ENCODE measurements around the gene TNPO3.
A peak's percentile ranks its signal among the peaks of the same experiment; 100 is the strongest.

Gene TNPO3

DNA sequence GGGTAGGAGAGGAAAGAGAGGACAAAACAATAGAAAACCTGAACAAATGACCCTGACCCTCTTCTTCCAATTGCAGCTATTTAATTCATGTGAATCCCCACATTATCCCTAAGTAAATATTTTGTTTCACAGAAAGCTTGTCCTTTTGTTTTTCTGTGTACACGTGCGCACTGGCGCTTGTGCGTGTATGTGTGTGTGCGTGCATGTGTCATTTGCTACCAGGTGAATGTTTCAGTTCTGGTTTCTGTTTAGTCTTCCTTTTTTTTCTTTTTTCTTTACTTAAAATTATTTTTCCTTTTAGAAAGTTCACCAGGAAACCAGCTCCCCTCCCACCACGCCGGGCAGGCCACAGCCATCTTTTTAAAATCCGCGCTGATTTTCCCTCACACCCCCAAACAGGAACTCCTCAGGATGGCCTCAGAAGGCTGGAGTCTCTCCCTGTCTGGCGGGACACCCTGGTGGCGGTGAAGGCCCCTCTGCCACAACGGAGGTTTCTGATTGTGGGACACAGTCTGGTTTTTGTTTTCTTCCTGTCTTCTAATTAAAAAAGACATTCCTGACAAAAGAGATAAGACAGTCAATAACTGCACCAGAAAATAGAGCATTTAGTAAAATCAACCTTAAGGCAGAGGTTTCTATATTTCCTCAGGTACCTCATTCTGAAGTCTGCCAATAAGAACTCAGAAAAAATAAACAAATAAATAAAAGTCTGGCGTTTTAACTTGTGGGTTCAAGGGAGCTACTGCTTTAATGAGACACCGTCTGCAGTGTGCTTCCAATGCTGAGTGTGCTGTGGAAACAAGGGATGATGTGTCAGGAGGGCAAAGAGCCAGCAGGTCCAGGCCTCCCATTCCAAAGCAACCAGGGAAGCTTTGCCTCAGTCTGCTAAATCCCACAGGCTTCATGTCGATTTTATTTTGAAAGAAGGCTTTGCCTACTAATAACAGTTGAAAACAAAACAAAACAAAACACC, 99.8 kb downstream of the TNPO3 start:
- DNase-seq, result no peak

DNA sequence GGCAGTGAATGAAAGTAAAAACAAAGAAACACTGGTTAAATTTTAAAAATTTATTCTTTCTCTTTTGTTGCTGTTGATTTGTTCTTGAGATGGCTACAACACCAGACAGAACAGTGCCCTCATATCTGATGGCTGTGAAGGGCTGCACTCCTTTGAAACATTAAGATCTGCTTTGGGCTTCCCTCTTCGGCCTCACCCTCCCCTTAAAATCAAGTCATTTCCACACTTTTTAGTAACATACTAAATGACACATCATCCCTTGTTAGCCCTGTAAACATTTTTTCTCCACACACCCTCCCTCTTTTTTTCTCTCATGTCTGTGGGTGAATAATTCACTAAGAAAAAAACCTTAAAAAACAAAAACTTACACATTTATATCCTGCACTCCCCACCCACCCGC, 100.8 kb downstream of the TNPO3 start:
- DNase-seq, result no peak

DNA sequence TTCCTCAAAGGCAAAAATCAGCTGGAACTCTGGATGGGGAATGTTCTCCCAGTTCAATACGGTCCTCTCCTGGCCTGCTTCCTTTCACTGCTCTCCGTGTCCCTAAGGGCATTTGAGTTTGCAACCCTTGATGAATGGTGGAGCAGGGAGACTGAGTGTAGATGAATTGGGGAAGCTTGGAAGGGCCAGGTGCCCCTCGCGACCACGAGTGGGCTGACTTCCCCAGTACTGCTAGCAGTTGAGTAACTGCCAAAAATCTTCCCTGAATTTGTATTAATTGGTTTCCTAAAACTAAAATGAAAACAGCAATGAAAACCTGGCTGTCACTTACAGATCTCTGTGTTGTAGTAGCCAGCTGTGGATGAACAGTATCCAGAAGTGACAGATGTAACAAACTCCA, 103.6 kb downstream of the TNPO3 start:
- no peak for DNase-seq

DNA sequence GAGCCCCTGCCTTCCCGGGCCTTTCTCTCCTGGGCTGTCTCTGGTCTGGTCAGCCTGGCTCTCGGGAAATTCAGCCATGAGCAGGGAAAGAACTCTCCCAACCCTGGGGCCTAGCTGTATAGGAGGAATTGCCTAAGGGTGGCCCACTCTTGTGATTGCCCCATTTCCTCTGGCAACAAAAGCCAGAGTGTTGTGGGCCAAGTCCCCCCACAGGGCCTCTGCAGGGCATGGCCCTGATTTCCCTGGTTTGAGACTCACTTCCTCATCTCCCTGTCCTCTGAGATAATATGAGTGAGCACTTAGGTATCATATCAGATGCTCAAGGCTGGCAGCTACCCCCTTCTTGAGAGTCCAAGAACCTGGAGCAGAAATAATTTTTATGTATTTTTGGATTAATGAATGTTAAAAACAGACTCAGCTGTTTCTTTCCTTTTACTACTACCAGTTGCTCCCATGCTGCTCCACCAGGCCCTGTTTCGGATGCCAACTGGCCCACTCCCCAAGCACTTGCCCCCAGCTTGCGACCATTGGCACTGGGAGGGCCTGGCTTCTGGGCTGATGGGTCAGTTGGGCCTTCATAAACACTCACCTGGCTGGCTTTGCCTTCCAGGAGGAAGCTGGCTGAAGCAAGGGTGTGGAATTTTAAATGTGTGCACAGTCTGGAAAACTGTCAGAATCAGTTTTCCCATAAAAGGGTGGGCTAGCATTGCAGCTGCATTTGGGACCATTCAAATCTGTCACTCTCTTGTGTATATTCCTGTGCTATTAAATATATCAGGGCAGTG, 105.7 kb downstream of the TNPO3 start:
- no peak for DNase-seq

DNA sequence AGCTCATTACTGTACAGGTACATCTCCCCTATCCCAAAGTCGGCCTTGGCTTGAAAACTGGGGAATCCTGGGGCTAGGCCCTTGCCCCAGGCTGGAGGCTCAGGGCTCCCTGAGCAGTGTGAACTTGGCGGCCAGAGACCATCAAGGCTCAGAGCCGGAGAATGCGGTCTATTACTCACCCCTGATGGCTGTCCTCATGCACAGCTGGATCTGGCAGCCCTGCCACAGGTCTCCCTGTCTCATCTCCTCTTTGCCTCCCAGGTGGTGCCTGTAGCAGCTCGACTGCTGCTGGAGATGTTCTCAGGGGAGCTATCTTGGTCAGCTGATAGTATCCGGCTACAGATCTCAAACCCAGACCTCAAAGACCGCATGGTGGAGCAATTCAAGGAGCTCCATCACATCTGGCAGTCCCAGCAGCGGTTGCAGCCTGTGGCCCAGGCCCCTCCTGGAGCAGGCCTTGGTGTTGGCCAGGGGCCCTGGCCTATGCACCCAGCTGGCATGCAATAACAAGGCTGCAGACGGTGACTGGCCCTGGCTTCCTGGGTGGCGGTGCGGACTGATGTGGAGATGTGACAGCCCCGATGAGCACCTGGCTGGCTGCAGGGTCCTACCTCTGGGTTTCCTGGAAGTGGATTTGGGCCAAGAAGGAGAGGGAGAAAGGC, 106.5 kb downstream of the TNPO3 start:
- DNase-seq, result no peak

DNA sequence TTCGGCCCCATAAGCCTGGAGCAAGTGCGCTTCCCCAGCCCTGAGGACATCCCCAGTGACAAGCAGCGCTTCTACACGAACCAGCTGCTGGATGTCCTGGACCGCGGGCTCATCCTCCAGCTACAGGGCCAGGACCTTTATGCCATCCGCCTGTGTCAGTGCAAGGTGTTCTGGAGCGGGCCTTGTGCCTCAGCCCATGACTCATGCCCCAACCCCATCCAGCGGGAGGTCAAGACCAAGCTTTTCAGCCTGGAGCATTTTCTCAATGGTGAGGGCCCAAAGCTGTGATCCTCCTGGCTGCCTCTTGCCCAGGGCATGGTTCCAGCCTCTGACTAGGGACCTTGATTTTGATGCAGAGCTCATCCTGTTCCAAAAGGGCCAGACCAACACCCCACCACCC, 107.1 kb downstream of the TNPO3 start:
- DNase-seq, result no peak

DNA sequence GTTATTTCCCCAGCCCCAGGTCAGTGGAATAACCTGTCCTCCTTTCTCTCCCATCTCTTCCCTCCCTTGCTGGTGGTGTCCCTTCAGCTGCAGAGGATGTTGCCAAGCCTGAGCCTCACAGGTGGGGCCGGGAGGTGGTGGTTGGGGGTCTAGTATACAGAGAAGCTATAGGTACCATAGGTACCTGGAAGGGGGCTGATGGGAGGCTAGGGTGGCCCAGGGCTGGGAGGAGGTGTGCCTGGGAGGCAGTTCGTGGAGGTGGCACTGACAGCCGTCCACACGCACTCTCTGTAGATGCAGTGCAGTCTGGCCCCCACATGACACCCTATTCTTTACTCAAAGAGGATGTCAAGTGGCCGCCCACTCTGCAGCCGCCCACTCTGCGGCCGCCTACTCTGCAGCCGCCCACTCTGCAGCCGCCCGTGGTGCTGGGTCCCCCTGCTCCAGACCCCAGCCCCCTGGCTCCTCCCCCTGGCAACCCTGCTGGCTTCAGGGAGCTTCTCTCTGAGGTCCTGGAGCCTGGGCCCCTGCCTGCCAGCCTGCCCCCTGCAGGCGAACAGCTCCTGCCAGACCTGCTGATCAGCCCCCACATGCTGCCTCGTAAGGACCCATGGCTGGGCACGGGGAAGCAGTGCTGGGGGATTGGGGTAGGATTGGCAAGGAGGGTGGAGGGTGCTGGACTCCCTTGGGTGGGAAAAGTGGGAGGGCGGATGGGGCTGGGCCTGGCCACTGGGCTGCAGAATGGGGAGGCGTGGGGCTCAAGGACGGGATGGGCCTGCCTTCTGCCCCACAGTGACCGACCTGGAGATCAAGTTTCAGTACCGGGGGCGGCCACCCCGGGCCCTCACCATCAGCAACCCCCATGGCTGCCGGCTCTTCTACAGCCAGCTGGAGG, 107.7 kb downstream of the TNPO3 start:
- DNase-seq, result no peak

DNA sequence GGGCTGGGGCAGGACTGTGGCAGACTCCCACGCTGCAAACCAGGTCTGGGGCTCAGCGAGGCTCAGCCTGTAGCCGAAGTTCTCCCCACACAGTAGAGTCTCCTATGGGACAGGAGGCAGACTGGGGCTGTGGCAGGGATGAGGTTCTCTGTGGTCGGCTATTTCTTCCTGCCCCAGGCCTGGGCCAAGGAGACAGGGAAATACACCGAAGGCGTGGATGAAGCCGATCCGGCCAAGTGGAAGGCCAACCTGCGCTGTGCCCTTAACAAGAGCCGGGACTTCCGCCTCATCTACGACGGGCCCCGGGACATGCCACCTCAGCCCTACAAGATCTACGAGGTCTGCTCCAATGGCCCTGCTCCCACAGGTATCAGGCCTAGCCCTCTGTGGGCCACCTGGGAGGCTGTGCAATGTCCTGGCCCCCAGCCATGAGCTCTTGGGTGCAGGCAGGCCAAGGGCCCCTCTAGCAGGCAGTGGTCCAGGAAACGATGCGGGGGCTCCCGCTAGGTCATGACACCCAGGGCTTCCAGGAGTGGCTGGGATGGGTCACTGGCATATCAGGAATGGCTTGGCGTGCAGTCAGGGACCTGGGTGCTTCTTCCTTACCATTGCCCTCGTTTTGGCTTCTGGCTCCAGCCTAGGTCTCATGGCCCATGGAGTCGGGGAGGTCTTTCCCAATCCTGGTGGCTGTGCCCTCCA, 109.1 kb downstream of the TNPO3 start:
- DNase-seq, result no peak

DNA sequence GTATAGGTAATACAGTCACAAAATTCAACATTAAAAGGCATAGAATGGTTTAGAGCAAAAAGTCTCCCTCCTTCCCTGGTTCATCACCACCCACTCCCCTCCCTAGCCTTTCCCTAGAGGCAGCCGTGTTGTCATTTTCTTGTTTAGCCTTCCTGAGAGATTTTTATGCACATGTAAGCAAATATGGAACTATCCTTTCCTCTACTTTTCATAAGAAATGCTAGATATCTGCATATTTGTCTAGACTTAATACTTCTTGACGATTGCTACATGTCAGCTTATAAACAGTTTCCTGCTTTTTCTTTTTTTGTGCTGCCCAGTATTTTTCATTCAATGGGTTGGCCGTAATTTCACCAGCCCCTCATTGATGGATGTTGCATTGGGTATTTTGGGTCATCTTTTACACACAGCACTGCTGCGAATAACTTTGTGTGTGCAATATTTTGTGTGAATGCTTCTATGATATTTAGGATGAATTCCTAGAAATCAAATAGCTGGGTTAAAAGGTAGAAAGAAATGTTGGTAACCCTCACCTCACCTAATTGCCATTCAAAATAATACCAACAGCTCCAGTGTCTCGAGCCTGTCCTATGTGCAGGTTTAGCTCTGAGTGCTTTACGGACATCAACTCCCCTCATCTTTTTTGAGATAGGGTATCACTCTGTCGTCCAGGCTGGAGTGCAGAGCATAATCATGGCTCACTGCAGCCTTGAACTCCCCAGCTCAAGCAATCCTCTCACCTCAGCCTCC, 110.2 kb downstream of the TNPO3 start:
- no peak for DNase-seq

DNA sequence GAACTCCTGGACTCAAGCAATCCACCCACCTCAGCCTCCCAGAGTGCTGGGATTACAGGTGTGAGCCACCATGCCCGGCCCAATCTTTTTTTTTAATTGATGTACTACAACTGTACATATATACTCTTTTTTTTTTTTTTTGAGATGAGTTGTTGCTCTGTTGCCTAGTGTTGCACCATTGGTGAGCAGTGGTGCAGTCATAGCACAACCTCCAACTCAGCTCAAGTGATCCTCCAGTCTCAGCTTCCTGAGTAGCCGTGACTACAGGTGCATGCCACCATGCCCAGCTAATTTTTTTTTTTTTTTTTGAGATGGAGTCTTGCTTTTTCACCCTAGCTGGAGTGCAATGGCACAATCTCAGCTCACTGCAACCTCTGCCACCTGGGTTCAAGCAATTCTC, 111.7 kb downstream of the TNPO3 start:
- peak; percentile 49 for DNase-seq

DNA sequence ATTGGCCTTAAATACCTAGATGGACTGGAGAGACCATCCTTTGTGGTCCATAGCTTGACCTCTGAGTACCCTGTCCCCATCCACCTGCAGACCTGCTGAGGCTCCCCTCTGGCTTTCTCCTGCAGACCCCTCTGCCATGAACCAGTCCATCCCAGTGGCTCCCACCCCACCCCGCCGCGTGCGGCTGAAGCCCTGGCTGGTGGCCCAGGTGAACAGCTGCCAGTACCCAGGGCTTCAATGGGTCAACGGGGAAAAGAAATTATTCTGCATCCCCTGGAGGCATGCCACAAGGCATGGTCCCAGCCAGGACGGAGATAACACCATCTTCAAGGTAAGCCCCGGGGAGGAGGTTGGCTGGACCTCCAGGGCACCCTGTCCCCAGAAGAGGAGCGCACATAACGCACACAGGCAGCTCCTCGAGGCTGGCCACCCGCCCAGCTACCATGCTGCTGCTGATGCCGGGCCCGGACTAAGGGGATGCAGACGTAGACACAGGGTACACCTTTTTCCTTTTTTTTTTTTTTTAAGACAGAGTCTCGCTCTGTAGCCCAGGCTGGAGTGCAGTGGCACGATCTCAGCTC, 112.9 kb downstream of the TNPO3 start:
- no peak for DNase-seq

DNA sequence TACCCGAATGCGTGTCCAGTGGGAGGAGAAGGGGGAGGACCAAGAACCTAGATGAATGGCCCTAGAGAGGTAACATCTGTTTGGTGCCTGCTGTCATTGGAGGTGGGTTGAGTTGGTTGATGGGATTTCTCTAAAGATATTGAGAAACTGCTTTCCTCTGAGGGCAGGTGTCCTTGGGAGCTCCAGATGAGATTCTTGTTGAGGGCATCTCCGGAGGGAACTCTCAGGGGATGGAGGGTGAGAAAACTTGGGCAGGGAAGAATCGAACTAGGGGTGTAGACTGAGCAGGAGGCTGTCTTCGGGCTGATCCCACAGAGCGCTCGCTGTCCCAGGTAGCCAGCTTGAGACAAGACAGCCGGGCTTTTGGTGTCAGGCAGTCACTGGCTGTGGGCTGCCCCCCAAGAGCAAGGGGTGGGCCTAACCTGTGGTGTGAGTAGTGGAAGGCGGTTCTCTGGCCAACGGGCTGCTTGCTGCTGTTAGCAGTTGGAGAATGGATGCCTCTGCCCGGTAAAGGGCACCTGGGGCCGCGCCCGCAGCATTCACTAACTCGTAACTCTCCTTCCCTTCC, 113.5 kb downstream of the TNPO3 start:
- no peak for DNase-seq

DNA sequence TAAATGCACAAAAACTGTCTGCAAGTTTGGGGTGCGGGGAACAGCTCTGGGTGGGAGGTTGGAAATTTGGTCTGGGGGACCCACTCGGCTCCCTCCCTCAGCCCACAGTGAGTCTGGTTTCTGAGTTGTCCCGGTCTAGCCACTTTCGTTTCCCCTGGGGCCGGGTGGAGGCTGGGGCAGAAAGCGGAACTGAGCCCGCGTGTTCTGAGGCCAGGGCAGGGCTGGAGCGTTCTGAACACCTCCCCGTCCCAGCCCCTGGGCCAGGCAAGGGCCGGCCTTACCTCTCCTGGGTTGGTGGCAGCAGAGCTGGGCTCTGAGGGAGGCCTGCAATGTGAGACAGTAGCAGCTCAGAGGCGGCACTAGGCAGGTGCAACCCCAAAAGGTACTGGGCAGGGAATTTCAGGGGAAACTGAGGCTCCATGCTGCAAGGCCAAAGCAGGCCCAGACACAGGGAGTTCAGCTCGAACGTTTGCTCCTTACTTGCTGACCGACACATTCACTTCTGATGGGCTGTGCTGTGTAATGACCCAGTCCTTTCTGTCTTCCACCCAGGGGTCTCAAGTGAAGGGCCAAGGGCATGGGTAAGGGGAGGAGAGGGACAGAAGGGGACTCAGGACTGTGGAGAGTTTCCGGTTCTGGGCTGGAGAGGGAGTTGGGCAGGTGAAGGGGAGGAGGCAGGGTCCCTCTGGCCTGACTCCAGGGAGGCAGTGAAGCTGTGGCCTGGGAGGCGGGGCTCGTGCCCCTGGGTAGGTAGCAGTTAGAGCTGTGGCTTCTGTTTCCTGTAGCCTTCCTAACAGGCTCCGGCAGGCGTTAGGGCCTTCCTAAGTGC, 114.2 kb downstream of the TNPO3 start:
- peak; percentile 54 for DNase-seq

DNA sequence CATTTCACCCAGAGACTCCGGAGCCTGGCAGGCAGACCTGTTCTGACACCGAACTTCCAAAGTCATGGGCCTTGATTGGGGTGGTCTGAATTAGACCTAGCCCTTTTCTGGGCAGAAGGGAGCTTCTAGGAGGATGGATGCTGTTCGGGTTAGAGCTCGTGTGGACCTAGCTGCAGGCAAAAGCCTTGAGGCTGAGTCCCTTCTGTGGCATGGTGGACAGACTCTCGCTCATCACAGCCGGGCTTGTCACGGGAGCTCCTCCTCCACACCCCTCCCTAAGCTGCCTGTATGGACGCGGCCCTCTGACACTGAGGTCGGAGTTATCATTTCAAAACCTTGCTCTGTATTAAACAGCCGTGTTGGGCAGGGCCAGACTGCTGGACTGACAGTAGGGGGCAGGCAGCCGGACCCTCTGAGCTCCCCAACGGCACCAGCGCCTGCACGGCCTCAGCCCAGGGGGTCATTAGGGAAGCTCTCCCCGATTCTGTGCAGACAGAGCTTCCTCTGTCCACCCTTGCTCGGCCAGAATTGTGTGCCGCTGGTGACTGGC, 115.0 kb downstream of the TNPO3 start:
- peak; percentile 32 for DNase-seq

DNA sequence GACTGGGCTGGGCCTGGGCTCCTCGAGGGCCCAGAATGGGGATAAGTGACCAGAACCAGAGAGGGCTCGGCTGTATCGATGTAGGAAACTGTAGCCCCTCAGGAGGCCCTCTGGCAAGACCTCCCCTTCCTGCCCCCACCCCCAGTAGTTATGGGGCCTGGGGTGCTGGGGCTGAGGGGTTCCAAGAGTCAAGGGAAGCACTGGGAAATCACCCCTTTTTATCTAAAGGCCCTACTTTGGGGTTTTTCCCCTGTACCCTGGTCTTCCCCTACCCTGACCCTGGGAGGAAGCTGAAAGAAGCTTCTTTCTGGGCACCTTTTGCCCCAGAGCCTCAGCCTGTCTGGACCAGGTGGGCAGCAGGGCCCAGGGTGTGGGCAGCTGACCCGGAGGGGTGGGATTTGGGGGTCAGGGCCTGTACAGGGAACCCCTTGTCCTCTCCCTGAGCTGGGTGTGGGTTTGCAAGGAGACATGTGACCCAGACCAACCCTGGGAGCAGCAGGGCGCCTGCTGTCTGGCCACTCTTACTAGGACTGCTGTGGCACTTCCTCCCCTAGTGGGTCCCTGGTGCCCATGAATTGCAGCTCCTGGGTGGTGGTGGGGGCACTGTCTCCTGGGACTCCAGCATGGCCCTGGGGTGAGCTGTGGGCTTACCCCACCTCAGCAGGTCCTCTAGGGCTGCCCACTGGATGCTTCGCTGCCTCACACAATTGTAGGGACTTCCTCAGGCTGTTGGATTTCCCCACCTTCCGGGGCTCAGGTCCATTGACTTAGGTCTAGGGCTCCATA, 115.6 kb downstream of the TNPO3 start:
- DNase-seq, result peak; percentile 30

DNA sequence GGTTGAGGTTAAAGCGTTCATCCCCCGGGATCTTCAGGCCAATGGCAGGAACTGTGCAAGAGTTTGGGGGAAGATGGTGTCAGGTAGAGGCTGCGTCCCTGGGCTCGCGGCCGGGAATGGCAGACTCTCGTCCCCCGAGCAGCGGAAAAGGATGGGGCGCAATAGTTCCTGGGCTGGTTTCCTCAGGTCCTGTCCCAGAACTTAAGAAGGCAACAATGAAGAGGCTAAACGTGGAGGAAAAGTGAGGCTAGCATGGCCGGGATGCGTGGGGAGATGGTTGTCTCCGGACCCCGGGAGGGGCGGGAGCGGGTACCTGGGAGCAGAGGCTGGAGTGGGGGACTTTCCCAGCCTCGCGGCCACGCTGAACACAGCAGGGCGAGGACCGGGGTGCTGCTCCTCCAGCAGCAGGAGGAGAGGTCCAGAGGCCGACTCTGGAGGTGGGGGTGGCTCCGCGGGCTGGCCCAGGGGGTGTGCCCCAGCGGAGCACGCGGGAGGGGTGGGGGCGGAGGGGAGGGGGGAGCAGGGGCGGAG, 116.3 kb downstream of the TNPO3 start:
- peak; percentile 47 for DNase-seq

DNA sequence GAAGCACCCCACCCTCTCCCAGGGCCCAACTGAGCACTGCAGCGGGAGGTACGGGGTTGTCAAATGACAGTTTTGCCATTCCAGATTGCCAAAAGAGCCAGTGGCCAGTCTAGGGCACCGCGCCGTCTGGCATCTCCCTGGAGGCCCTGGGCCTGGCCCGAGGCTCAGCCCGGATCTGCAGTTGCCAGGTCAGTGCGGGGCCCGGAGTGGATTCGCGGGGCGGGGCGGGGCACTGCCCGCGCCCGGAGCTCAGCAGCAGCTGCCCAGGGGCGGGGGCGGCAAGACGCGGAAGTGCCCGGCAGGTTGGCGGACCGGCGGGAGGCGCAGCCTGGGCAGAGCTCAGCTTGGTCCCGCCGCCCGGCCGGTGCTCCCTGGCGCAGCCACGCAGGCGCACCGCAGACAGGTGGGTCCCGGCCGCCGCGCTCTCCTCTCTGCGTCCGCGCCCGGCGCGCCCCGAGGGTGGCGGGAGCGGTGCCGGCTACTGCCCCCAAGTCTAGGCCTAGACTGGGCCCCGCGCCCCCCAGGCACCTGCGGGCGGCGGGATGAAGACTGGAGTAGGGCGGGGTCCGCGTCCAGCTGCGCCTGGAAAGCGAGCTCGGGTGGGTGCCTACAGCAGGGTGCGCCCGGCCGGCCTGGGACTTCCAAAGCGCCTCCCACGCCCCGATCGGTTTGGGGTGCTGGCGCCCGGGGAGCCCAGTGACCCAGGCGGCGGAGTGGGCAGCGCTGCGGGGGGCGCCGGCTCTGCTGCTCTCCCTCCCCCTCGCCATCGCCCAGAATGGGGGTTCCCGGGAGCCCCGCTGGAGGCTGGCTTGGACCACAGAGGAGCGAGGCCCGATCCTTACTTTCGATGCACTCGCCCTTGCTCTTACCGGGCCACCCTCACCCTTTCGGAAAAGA, 117.0 kb downstream of the TNPO3 start, which contains the start of gene IRF5:
TSS of gene IRF5 (plus strand) at position 281 of the 897 bp plus-strand sequence. CDS start 4,155 bp downstream, outside the sequence.
- peak; percentile 51 for DNase-seq

Measured in activated CD4-positive, alpha-beta T cell treated with anti-CD3 and anti-CD28 coated beads, Interleukin-10, Interleukin-2, amounts not matched to agents 100 ng/mL and 50 ng/mL, durations not matched to agents 16 hours and 8 hours (primary cell).